Activated B cell treated with CpG ODN at 0.5 μM for 24 hours (primary cell): Measurements from ENCODE around the gene PDRG1. TPM values are rescaled to one million over a fixed set of nuclear protein-coding genes. Genes with fewer than 3 reads are reported as not detected.
"Not testable (repeated sequence)": the region's sequence is repeated elsewhere in the genome, so short reads cannot be mapped to it uniquely, and the experiment has no call there.

Experiments used
- ATAC-seq: fragments of 200-7000 bp; cut with Tn5 transposase; one replicate; pipeline ENCODE4 v1.10.0; 2021; ENCODE audit warnings: low read depth, mild to moderate bottlenecking, moderate library complexity
- CTCF ChIA-PET: fragments of 350-600 bp; sonication (Branson Sonifier 250); formaldehyde crosslinking; loops from one replicate; lab custom pipeline; 2021; ENCODE audit warnings: antibody characterized with exemption; lab: Charles Lee
- POLR2A ChIA-PET: fragments of 350-600 bp; sonication (Branson Sonifier 250); formaldehyde crosslinking; loops from one replicate; lab custom pipeline; 2021; ENCODE audit warnings: antibody characterized with exemption; lab: Charles Lee
- DNase-seq: peaks from one replicate; pipeline ENCODE4 v3.0.0; 2022
- H3K27ac Mint-ChIP-seq: one replicate; pipeline ENCODE4 v1.8.0; 2020; ENCODE audit warnings: mixed read lengths
- H3K27me3 Mint-ChIP-seq: one replicate; pipeline ENCODE4 v1.8.0; 2021; ENCODE audit warnings: mixed read lengths
- H3K36me3 Mint-ChIP-seq: one replicate; pipeline ENCODE4 v1.8.0; 2021; ENCODE audit warnings: low read depth, mixed read lengths
- H3K4me1 Mint-ChIP-seq: one replicate; pipeline ENCODE4 v1.8.0; 2021; ENCODE audit warnings: mixed read lengths
- H3K4me3 Mint-ChIP-seq: one replicate; pipeline ENCODE4 v1.8.0; 2020; ENCODE audit warnings: mild to moderate bottlenecking, mixed read lengths
- H3K9me3 Mint-ChIP-seq: one replicate; pipeline ENCODE4 v1.8.0; 2020; ENCODE audit warnings: mixed read lengths
- intact Hi-C: fragments of 100-400 bp; cut with micrococcal nuclease; formaldehyde crosslinking; loops from one replicate; pipeline ENCODE4 v1.15.1; 2024
- total RNA-seq: library from RNA; stranded (reverse); gene quantifications from 2 replicates; pipeline ENCODE4 v1.2.3, GENCODE V29; 2022
- TF ChIP-seq, protein P1 (sequence below): fragments of 200-600 bp; IDR thresholded peaks from one replicate; pipeline ENCODE4 v1.8.0; 2022; ENCODE audit warnings: antibody characterized with exemption, mild to moderate bottlenecking

PDRG1 gene
- total RNA-seq, 1 donor from 2014 or later: 16.4 TPM

GRCh38 chr20:31934491-31934890 lies 17.4 kb downstream of the PDRG1 start:
- POLR2A ChIA-PET: no interaction called here
- no peaks in the 10 kb centered on the region for H3K4me1 Mint-ChIP-seq
- H3K4me3 Mint-ChIP-seq: no peak overlapping the region
- H3K9me3 Mint-ChIP-seq: no peaks in the 10 kb centered on the region
- H3K27ac Mint-ChIP-seq: no peak overlapping the region
- intact Hi-C loops: no loop called here
- CTCF ChIA-PET: interaction anchor here (1.7 kb wide), 1 partner anchor 18 kb away, joined by 5 read pairs; the partner anchor contains the start of gene PDRG1
- ATAC-seq: no peak
- H3K27me3 Mint-ChIP-seq: peaks cover 2% of the 10 kb centered on the region
- DNase-seq: no peak
- no peaks in the 10 kb centered on the region for H3K36me3 Mint-ChIP-seq
- TF ChIP-seq, protein P1, sequence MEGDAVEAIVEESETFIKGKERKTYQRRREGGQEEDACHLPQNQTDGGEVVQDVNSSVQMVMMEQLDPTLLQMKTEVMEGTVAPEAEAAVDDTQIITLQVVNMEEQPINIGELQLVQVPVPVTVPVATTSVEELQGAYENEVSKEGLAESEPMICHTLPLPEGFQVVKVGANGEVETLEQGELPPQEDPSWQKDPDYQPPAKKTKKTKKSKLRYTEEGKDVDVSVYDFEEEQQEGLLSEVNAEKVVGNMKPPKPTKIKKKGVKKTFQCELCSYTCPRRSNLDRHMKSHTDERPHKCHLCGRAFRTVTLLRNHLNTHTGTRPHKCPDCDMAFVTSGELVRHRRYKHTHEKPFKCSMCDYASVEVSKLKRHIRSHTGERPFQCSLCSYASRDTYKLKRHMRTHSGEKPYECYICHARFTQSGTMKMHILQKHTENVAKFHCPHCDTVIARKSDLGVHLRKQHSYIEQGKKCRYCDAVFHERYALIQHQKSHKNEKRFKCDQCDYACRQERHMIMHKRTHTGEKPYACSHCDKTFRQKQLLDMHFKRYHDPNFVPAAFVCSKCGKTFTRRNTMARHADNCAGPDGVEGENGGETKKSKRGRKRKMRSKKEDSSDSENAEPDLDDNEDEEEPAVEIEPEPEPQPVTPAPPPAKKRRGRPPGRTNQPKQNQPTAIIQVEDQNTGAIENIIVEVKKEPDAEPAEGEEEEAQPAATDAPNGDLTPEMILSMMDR: no peak

DNA sequence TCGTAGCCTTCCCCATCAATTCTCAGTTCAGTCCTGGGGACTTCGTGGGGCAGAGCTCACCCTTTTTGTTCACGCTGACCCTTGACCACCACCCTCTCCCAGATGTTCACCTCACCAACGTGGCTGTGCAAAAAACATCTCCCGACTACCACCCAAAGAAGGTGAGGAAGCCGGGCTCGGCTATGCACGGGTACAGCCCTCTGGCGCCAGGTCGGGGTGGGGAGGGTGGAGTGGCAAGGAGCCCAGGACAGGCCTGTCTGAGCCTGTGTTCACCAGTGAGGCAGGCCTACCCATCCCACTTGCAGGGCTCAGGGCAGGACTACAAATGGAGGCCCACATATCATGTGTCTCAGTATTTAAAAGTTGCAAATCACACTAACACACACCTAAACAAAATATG lies 18.1 kb downstream of the PDRG1 start:
- intact Hi-C loops: no loop called here
- H3K36me3 Mint-ChIP-seq: no peaks in the 10 kb centered on the region
- DNase-seq (no peak), ATAC-seq (no peak)
- no peaks in the 10 kb centered on the region for H3K4me1 Mint-ChIP-seq
- H3K27ac Mint-ChIP-seq: no peak overlapping the region
- no peaks in the 10 kb centered on the region for H3K9me3 Mint-ChIP-seq
- H3K4me3 Mint-ChIP-seq: no peak overlapping the region
- TF ChIP-seq, protein P1: no peak
- peaks cover 2% of the 10 kb centered on the region for H3K27me3 Mint-ChIP-seq
- POLR2A ChIA-PET: no interaction called here
- CTCF ChIA-PET: no interaction called here

DNA sequence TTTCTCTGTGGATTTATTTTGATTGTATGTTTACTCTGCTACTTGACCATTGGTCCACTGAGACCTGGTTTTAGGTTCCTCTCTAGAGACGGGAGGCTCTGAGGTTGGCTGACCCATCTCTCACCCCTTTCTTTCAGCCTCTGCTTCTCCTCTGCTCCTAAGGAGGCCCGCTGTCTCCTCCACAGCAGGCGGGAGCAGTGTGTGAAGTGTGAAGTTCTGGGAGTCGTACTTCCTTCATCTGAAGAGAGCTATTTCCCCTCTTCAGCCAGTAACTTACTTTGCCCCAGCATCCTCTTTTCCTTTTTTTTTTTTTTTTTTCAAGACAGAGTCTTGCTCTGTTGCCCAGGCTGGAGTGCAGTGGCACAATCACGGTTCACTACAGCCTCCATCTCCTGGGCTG lies 21.1 kb downstream of the PDRG1 start:
- Mint-ChIP-seq H3K4me3 (no peak overlapping the region), H3K27me3 (peaks cover 11% of the 10 kb centered on the region), H3K4me1 (no peaks in the 10 kb centered on the region), H3K9me3 (no peaks in the 10 kb centered on the region), H3K36me3 (no peaks in the 10 kb centered on the region), H3K27ac (no peak overlapping the region)
- CTCF ChIA-PET: no interaction called here
- ATAC-seq (no peak), DNase-seq (no peak)
- intact Hi-C loops: no loop called here
- TF ChIP-seq, protein P1: no peak
- POLR2A ChIA-PET: no interaction called here

DNA sequence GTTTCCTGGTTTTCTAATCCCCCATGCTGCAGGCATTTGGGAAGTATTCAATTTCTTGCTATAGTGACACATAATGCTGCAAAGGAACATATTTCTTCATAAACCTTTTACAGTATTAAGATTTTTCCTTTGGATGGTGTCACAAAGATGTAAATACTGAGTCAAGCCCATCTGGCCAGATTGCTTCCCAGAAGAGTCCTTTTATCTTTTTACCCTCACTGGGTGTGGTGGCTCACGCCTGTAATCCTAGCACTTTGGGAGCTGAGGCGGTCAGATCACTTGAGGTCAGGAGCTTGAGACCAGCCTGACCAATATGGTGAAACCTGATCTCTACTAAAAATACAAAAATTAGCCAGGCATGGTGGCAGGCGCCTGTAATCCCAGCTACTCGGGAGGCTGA lies 22.2 kb downstream of the PDRG1 start:
- ATAC-seq, H3K4me1 Mint-ChIP-seq, intact Hi-C loops: not testable (repeated sequence)

DNA sequence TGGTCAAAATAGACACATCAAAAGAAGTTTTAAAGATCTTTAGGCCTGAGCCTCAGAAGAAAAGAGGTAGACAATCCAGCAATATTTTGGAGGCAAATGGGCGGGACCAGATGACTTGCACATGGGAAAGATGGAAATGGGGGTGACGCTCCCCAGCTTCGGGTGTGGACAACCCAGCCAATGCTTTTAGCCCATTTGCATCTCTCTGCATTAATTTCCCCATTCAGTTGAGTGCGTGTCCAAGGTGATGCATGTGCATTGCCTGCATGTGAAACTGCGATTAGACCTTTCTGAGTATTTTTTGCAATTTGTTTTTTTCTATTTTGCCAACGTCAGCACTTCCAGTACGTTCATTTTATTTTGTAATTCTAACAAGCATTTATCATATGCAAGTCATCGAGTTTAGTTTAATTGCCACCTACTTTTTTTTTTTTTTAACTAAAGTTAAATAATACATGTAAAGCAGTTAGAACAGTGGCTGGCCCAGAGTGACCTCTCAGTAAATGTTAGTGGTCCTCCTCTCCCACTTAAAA lies 24.2 kb downstream of the PDRG1 start:
- H3K27me3 Mint-ChIP-seq: peaks cover 17% of the 10 kb centered on the region
- TF ChIP-seq, protein P1: no peak
- H3K9me3 Mint-ChIP-seq: no peaks in the 10 kb centered on the region
- CTCF ChIA-PET: interaction anchor here (0.5 to 0.7 kb wide), 2 partner anchors 13 to 75 kb away, joined by 3 read pairs; no protein-coding TSS in a partner anchor
- H3K4me1 Mint-ChIP-seq: peaks cover 12% of the 10 kb centered on the region
- POLR2A ChIA-PET: no interaction called here
- no peak for ATAC-seq
- H3K4me3 Mint-ChIP-seq: no peak overlapping the region
- H3K27ac Mint-ChIP-seq: no peak overlapping the region
- intact Hi-C loops: no loop called here
- no peak for DNase-seq
- no peaks in the 10 kb centered on the region for H3K36me3 Mint-ChIP-seq

More for the DNA sequence above, 22.2 kb downstream of the PDRG1 start:
- CTCF ChIA-PET, H3K27ac Mint-ChIP-seq, DNase-seq, H3K9me3 Mint-ChIP-seq, H3K4me3 Mint-ChIP-seq, H3K36me3 Mint-ChIP-seq: not testable (repeated sequence)
- H3K27me3 Mint-ChIP-seq: peaks cover 11% of the 10 kb centered on the region
- POLR2A ChIA-PET: interaction anchor here (0.7 kb wide), 1 partner anchor 77 kb away, joined by 6 read pairs; no protein-coding TSS in a partner anchor

GRCh38 chr20:31926493-31926892 lies 25.4 kb downstream of the PDRG1 start:
- CTCF ChIA-PET: no interaction called here
- TF ChIP-seq, protein P1: no peak
- H3K4me1 Mint-ChIP-seq: peaks cover 12% of the 10 kb centered on the region
- intact Hi-C loops: no loop called here
- DNase-seq: no peak
- no peak overlapping the region for H3K4me3 Mint-ChIP-seq
- no peak for ATAC-seq
- H3K27me3 Mint-ChIP-seq: peaks cover 17% of the 10 kb centered on the region
- POLR2A ChIA-PET: no interaction called here
- no peaks in the 10 kb centered on the region for H3K9me3 Mint-ChIP-seq
- H3K36me3 Mint-ChIP-seq: no peaks in the 10 kb centered on the region
- no peak overlapping the region for H3K27ac Mint-ChIP-seq
